GM23338 (cell line): ENCODE results near the gene FOXL1. TPM values are rescaled to one million over a fixed set of nuclear protein-coding genes. Genes with fewer than 3 reads are reported as not detected.
A peak's percentile ranks its signal among the peaks of the same experiment; 100 is the strongest.

Experiments
- ATAC-seq: fragments of 200-7000 bp; cut with Tn5 transposase; 3 replicates; pipeline ENCODE4 v1.9.1; 2020
- DNase-seq: peaks from one replicate; pipeline ENCODE4 v3.0.0-alpha.2; 2015; ENCODE audit warnings: low spot score
- H2AFZ ChIP-seq: fragments of 200-600 bp; sonication (generic); 2 replicates; pipeline ENCODE4 v1.8.0; 2016; ENCODE audit warnings: antibody characterized with exemption, mild to moderate bottlenecking, moderate library complexity
- H3F3A ChIP-seq: fragments of 200-600 bp; sonication (generic); replicated peaks from 2 replicates; pipeline ENCODE4 v1.8.0; 2017; ENCODE audit warnings: antibody characterized with exemption, mixed run types, low read depth
- H3K27ac ChIP-seq: fragments of 200-600 bp; sonication (generic); 2 replicates; pipeline ENCODE4 v1.6.1; 2016; ENCODE audit warnings: low read depth
- H3K27me3 ChIP-seq: fragments of 200-600 bp; sonication (generic); 2 replicates; pipeline ENCODE4 v1.8.0; 2016; ENCODE audit warnings: mild to moderate bottlenecking, mixed run types, moderate library complexity; ENCODE audit not compliant: insufficient read depth
- H3K36me3 ChIP-seq: fragments of 200-600 bp; sonication (generic); 2 replicates; pipeline ENCODE4 v1.8.0; 2016; ENCODE audit warnings: mild to moderate bottlenecking; ENCODE audit not compliant: insufficient read depth
- H3K4me1 ChIP-seq: fragments of 200-600 bp; sonication (generic); 2 replicates; pipeline ENCODE4 v1.8.0; 2016; ENCODE audit warnings: mild to moderate bottlenecking, moderate library complexity; ENCODE audit not compliant: insufficient read depth
- H3K4me2 ChIP-seq: fragments of 200-600 bp; sonication (generic); 2 replicates; pipeline ENCODE4 v1.7.1; 2017; ENCODE audit warnings: mixed run types
- H3K4me3 ChIP-seq: fragments of 200-600 bp; sonication (generic); 2 replicates; pipeline ENCODE4 v1.6.1; 2016; ENCODE audit warnings: mixed run types
- H3K79me2 ChIP-seq: fragments of 200-600 bp; sonication (generic); replicated peaks from 2 replicates; pipeline ENCODE4 v1.8.0; 2017; ENCODE audit warnings: mild to moderate bottlenecking; ENCODE audit not compliant: insufficient read depth
- H3K9me2 ChIP-seq: fragments of 200-600 bp; sonication (generic); 2 replicates; pipeline ENCODE4 v1.8.0; 2017; ENCODE audit not compliant: insufficient read depth
- H4K20me1 ChIP-seq: fragments of 200-600 bp; sonication (generic); replicated peaks from 2 replicates; pipeline ENCODE4 v1.8.0; 2017; ENCODE audit warnings: mild to moderate bottlenecking; ENCODE audit not compliant: insufficient read depth
- H3K27ac Mint-ChIP-seq: 2 replicates; pipeline ENCODE4 v1.8.0; 2020; ENCODE audit warnings: inconsistent platforms, mild to moderate bottlenecking, moderate library complexity, mixed read lengths
- H3K27me3 Mint-ChIP-seq: 3 replicates; pipeline ENCODE4 v1.8.0; 2022; ENCODE audit warnings: low read depth, mild to moderate bottlenecking, moderate library complexity, mixed read lengths, inconsistent platforms; ENCODE audit not compliant: insufficient read depth, poor library complexity
- H3K36me3 Mint-ChIP-seq: 3 replicates; pipeline ENCODE4 v1.8.0; 2021; ENCODE audit warnings: low read depth, mild to moderate bottlenecking, inconsistent platforms, moderate library complexity, mixed read lengths
- H3K4me1 Mint-ChIP-seq: 3 replicates; pipeline ENCODE4 v1.8.0; 2020; ENCODE audit warnings: mild to moderate bottlenecking, inconsistent platforms, mixed read lengths
- H3K4me3 Mint-ChIP-seq: 3 replicates; pipeline ENCODE4 v1.8.0; 2021; ENCODE audit warnings: moderate library complexity, mild to moderate bottlenecking, inconsistent platforms, mixed read lengths
- H3K9me3 Mint-ChIP-seq: 3 replicates; pipeline ENCODE4 v1.8.0; 2020; ENCODE audit warnings: moderate library complexity, mild to moderate bottlenecking, inconsistent platforms, mixed read lengths
- CREB1 ChIP-seq: fragments of 250-450 bp; sonication (Bioruptor Pico); IDR thresholded peaks from 2 replicates; pipeline ENCODE4 v1.5.0; 2020; ENCODE audit warnings: low read depth, mild to moderate bottlenecking, moderate library complexity
- CTCF ChIP-seq, 2 experiments: fragments of 200-600 bp in 1 of 2; sonication (generic) in 1 of 2; conservative IDR thresholded peaks; 2 replicates each; pipeline versions ENCODE4 v1.5.1 to v1.6.1; 2016 to 2017; ENCODE audit warnings: antibody characterized with exemption in 2 of 2, low read depth in 2 of 2, mild to moderate bottlenecking in 2 of 2, moderate library complexity in 1 of 2
- ETS1 ChIP-seq: IDR thresholded peaks from 2 replicates; pipeline ENCODE4 v1.6.1; 2016; ENCODE audit warnings: antibody characterized with exemption
- EZH2 ChIP-seq: fragments of 200-600 bp; sonication (generic); IDR thresholded peaks from one replicate; pipeline ENCODE4 v1.8.0; 2017; ENCODE audit warnings: antibody characterized with exemption, mild to moderate bottlenecking, low read depth; ENCODE audit not compliant: unreplicated experiment
- EZH2phosphoT487 ChIP-seq: fragments of 200-600 bp; sonication (generic); IDR thresholded peaks from one replicate; pipeline ENCODE4 v1.8.1; 2018; ENCODE audit warnings: antibody characterized with exemption; ENCODE audit not compliant: unreplicated experiment
- JUNB ChIP-seq: IDR thresholded peaks from one replicate; pipeline ENCODE4 v1.6.1; 2016; ENCODE audit warnings: antibody characterized with exemption; ENCODE audit not compliant: unreplicated experiment
- NANOG ChIP-seq: IDR thresholded peaks from 2 replicates; pipeline ENCODE4 v1.6.1; 2016; ENCODE audit warnings: antibody characterized with exemption, borderline replicate concordance
- POLR2AphosphoS5 ChIP-seq: IDR thresholded peaks from 2 replicates; pipeline ENCODE4 v1.6.1; 2016; ENCODE audit warnings: antibody characterized with exemption, low read depth
- STAT1 ChIP-seq: IDR thresholded peaks from one replicate; pipeline ENCODE4 v1.6.1; 2016; ENCODE audit warnings: antibody characterized with exemption; ENCODE audit not compliant: unreplicated experiment
- ZNF114 ChIP-seq: fragments of 250-450 bp; sonication (Bioruptor Pico); IDR thresholded peaks from 2 replicates; pipeline ENCODE4 v1.5.0; 2020; ENCODE audit warnings: mild to moderate bottlenecking, moderate library complexity
- polyA plus RNA-seq: library from polyadenylated mRNA; unstranded; fragments of >200 nt; fragmentation: Nextera tagmentation; extraction: Ambion mirVana; gene quantifications from 2 replicates; pipeline ENCODE4 v1.2.1, GENCODE V29; 2016
- total RNA-seq: library from RNA; depleted of rRNA; stranded (reverse); fragments of >200 nt; shearing (Covaris generic); gene quantifications from 2 replicates; pipeline ENCODE4 v1.2.3, GENCODE V29; 2014

The FOXL1 gene
- total and polyA plus RNA-seq, 2 experiments from 2014 or later: 0.31 TPM; not detected in 1

- Histone ChIP-seq H3K27ac (no peak overlapping the region), H3K4me2 (peak overlapping the region; percentile 93), H3K36me3 (no peaks in the 10 kb centered on the region), H3K4me3 (peak overlapping the region; percentile 75), H2AFZ (peak overlapping the region; percentile 11), H4K20me1 (peaks cover 18% of the 10 kb centered on the region), H3K9me2 (no peaks in the 10 kb centered on the region), H3K79me2 (no peaks in the 10 kb centered on the region), H3K4me1 (peaks cover 53% of the 10 kb centered on the region), H3F3A (peaks cover 7% of the 10 kb centered on the region), H3K27me3 (peaks cover 99% of the 10 kb centered on the region)
- peaks cover 97% of the 10 kb centered on the region for H3K27me3 Mint-ChIP-seq
- peak; percentile 7 for ATAC-seq
- H3K4me3 Mint-ChIP-seq: peak overlapping the region; percentile 85
- DNase-seq: peak; percentile 57
- no peak overlapping the region for H3K27ac Mint-ChIP-seq
- peaks cover 66% of the 10 kb centered on the region for H3K4me1 Mint-ChIP-seq
- TF ChIP-seq CTCF (conservative IDR thresholded peaks at IDR 0.05; ENCODE audit: low read depth in 2 of 2): no peak
- TF ChIP-seq STAT1: no peak
- no peak for TF ChIP-seq ETS1
- no peak for TF ChIP-seq ZNF114 (CRISPR knock-in tag)
- no peak for TF ChIP-seq NANOG
- TF ChIP-seq EZH2: peak; percentile 61
- no peak for TF ChIP-seq JUNB
- TF ChIP-seq POLR2AphosphoS5: no peak
- no peaks in the 10 kb centered on the region; the same call in 2 of the 3 replicates for H3K36me3 Mint-ChIP-seq
- no peaks in the 10 kb centered on the region for H3K9me3 Mint-ChIP-seq
Measured at GRCh38 chr16:86576591-86577313, 1.6 kb upstream of the FOXL1 start.

DNA sequence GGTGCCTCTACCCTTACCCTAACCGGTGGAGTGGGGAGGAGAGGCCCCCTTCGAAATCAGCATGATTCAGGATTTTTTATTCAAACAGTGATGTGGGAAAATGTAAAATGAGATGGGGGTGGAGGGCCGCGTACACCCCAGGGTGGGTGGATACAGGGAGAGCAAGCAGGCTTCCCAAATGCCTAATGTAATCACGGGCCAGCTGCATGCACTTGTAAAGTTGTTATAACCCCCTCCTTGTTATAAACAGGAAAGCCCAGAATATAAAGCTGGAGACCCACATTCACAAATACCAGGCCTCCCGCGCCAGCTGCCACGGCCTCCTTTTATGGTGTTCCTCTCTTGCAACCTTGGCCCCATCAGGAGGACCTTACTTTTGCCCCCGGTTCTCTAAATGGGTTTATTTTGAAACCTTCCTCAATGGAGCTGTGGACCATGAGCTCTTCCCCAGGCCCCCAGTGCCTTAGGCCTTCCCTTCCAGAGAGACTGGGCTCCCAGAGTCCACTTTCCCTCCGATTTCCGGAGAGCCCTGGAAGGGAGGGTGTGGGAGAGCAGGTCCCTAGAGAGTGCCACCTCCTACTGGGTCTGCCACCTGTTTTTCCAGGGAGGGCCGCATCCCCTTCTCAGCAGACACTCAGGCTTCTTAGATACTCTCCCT lies 906 bp upstream of the FOXL1 start:
- Histone ChIP-seq H3K9me2 (no peaks in the 10 kb centered on the region), H2AFZ (no peak overlapping the region), H3K4me2 (peak overlapping the region; percentile 93), H3K79me2 (no peaks in the 10 kb centered on the region), H4K20me1 (peaks cover 18% of the 10 kb centered on the region), H3K36me3 (no peaks in the 10 kb centered on the region), H3K4me1 (peaks cover 46% of the 10 kb centered on the region), H3K4me3 (peak overlapping the region; percentile 75), H3F3A (peaks cover 7% of the 10 kb centered on the region), H3K27me3 (peaks cover 99% of the 10 kb centered on the region), H3K27ac (no peak overlapping the region)
- Mint-ChIP-seq H3K36me3 (no peaks in the 10 kb centered on the region; the same call in 2 of the 3 replicates), H3K9me3 (no peaks in the 10 kb centered on the region), H3K4me3 (peak overlapping the region; percentile 85), H3K4me1 (peaks cover 60% of the 10 kb centered on the region), H3K27ac (no peak overlapping the region), H3K27me3 (peaks cover 92% of the 10 kb centered on the region)
- DNase-seq (peak; percentile 62), ATAC-seq (peak; percentile 3; the same call in 2 of the 3 replicates)
- TF ChIP-seq STAT1 (no peak), ETS1 (no peak), ZNF114 (CRISPR knock-in tag) (no peak), JUNB (no peak), EZH2phosphoT487 (no peak), CREB1 (no peak)
